ENCODE data around the gene DNHD1.
"Not testable (repeated sequence)": the region's sequence is repeated elsewhere in the genome, so short reads cannot be mapped to it uniquely, and the experiment has no call there.

Gene DNHD1

GRCh38 chr11:6486938-6487337 lies 10.1 kb upstream of the DNHD1 start:
- DNase-seq (ENCODE audit: low spot score in 2 of 2) (no peak), ATAC-seq (ENCODE audit: low read depth) (no peak)
- Mint-ChIP-seq H3K4me3 (no peak overlapping the region), H3K27me3 (no peaks in the 10 kb centered on the region), H3K9me3 (no peaks in the 10 kb centered on the region), H3K27ac (no peak overlapping the region), H3K4me1 (peaks cover 9% of the 10 kb centered on the region), H3K36me3 (peaks cover 13% of the 10 kb centered on the region)

DNA sequence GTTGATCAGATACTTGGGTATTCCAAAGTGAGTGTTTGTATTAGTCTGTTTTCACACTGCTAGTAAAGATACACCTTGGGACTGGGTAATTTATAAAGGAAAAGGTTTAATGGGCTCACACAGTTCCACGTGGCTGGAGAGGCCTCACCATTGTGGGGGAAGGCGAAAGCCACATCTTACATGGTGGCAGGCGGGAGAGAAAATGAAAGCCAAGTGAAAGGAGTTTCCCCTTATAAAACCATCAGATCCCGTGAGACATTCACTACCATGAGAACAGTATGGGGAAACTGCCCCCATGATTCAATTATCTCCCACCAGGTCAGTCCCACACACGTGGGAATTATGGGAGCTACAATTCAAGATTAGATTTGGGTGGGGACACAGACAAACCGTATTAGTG lies 8.7 kb upstream of the DNHD1 start:
- DNase-seq (ENCODE audit: low spot score in 2 of 2), result no peak
- Mint-ChIP-seq H3K27ac (peak overlapping the region; percentile 49), H3K27me3 (no peaks in the 10 kb centered on the region), H3K4me1 (peaks cover 7% of the 10 kb centered on the region), H3K9me3 (no peaks in the 10 kb centered on the region), H3K36me3 (peaks cover 11% of the 10 kb centered on the region), H3K4me3 (no peak overlapping the region)
- no peak for ATAC-seq (ENCODE audit: low read depth)

DNA sequence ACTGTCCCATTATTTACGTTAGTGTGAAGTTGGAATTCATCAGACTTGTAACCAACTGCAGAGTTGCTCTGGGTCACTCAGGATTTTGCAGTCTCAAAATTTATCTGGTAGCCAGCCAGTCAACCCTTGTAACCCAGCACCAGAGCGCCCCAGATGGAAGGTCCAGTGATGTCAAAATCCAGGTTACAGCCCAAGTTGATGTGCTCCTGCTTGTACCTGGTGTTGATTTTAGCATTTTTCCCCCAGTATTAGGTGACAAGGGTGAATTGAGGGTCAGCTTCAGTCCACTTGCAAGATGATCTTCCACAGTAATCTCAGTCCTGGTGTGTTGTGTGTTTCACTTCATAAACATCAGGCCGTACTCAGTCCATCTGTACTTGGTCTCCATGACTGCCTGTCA lies 8.3 kb upstream of the DNHD1 start:
- Mint-ChIP-seq H3K4me3 (no peak overlapping the region), H3K27ac (no peak overlapping the region), H3K27me3 (no peaks in the 10 kb centered on the region), H3K4me1 (peaks cover 7% of the 10 kb centered on the region), H3K36me3 (peaks cover 9% of the 10 kb centered on the region), H3K9me3 (no peaks in the 10 kb centered on the region)
- DNase-seq (ENCODE audit: low spot score in 2 of 2), result no peak
- no peak for ATAC-seq (ENCODE audit: low read depth)

DNA sequence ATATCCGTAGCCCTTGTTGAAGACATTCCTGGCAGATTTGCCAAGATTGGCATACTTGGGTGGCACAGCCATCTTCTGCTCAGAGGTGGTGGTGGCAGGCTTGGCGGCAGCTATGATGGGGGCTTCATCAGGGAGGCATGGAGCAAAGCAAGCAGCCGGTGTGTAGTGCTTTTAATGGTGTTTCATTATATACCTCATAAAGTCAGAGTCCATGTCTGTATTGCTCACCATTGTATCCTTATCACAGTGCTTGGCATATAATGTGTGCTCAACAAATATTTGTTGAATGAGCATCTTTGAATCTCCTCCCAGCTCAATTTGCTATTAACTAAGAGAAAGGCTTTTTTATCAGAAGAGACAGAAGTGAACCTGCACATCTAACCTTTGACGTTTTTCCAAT lies 7.8 kb upstream of the DNHD1 start:
- Mint-ChIP-seq H3K4me1 (peaks cover 11% of the 10 kb centered on the region), H3K9me3 (no peaks in the 10 kb centered on the region), H3K27ac (no peak overlapping the region), H3K36me3 (peaks cover 9% of the 10 kb centered on the region), H3K27me3 (no peaks in the 10 kb centered on the region), H3K4me3 (no peak overlapping the region)
- no peak for ATAC-seq (ENCODE audit: low read depth)
- no peak for DNase-seq (ENCODE audit: low spot score in 2 of 2)

DNA sequence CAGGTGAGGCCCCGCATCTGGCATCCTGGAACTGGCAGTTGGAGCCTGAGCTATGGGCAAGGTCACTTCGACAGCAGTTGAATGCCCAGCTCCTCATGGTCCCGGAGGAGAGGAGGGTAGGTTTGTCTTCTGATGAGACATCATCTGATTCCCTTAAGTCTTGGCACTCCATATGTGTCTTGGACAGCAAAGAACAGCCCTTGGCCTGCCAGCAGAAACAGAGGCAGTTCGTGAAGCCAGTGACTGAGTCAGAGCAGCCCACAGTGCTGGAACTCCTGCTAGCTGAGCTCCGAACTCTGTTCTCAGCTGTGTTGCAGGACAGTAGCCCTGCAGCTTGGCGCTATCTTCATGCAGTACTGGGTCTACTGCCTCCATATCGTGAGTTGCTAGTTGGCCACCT lies 1.0 kb downstream of the DNHD1 start:
- Mint-ChIP-seq H3K27ac (no peak overlapping the region), H3K36me3 (peaks cover 24% of the 10 kb centered on the region), H3K27me3 (no peaks in the 10 kb centered on the region), H3K4me3 (no peak overlapping the region), H3K9me3 (no peaks in the 10 kb centered on the region), H3K4me1 (peaks cover 20% of the 10 kb centered on the region)
- DNase-seq (ENCODE audit: low spot score in 2 of 2), result no peak
- no peak for ATAC-seq (ENCODE audit: low read depth)

DNA sequence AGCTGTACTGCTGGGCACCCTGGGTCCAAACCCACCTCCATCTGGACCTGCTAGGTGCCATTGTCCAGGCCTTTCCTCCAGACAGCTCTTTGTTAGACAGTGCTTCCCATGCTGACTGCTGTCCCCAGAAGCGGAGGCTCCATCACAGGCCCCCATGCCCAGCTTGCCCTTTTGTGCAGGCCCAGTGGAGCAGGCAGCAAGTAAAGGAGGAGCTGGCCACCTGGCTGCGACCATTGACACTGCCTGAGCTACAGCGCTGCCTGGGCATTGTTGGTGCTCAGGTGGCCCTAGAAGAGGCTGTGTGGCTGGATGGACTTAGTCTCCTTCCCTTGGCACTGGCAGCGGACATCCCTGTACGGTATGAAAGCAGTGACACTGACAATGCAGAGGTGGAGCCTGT lies 1.5 kb downstream of the DNHD1 start:
- Mint-ChIP-seq H3K27ac (no peak overlapping the region), H3K4me3 (no peak overlapping the region), H3K4me1 (peaks cover 18% of the 10 kb centered on the region), H3K36me3 (peaks cover 26% of the 10 kb centered on the region), H3K9me3 (no peaks in the 10 kb centered on the region), H3K27me3 (no peaks in the 10 kb centered on the region)
- DNase-seq (ENCODE audit: low spot score in 2 of 2) (no peak), ATAC-seq (ENCODE audit: low read depth) (no peak)

GRCh38 chr11:6502382-6502781 lies 5.3 kb downstream of the DNHD1 start:
- no peak for DNase-seq (ENCODE audit: low spot score in 2 of 2)
- Mint-ChIP-seq H3K27me3 (no peaks in the 10 kb centered on the region), H3K36me3 (peaks cover 20% of the 10 kb centered on the region), H3K9me3 (no peaks in the 10 kb centered on the region), H3K4me3 (no peak overlapping the region), H3K27ac (peak overlapping the region; percentile 26), H3K4me1 (peaks cover 6% of the 10 kb centered on the region)
- no peak for ATAC-seq (ENCODE audit: low read depth)

DNA sequence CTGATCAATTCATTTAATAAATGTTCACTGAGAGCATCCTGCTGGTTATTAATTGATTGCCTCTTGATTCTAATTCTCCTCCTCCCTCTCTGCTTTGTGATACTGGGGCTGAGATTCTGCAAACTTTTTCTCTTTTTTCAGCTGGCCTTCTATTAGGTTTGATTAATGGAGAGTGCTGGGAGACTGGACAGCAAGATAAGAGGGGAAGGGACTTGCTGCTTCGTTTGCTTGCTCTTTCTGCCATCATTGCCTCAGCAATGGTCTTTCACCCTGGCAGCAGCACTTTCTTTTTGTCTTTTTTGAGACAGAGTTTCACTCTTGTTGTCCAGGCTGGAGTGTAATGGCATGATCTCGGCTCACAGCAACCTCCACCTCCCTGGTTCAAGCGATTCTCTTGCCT lies 7.1 kb downstream of the DNHD1 start:
- Mint-ChIP-seq H3K27me3 (no peaks in the 10 kb centered on the region), H3K4me1 (peaks cover 6% of the 10 kb centered on the region), H3K4me3 (no peak overlapping the region), H3K36me3 (peaks cover 18% of the 10 kb centered on the region), H3K9me3 (no peaks in the 10 kb centered on the region), H3K27ac (no peak overlapping the region)
- ATAC-seq (ENCODE audit: low read depth), result no peak
- DNase-seq (ENCODE audit: low spot score in 2 of 2), result no peak

DNA sequence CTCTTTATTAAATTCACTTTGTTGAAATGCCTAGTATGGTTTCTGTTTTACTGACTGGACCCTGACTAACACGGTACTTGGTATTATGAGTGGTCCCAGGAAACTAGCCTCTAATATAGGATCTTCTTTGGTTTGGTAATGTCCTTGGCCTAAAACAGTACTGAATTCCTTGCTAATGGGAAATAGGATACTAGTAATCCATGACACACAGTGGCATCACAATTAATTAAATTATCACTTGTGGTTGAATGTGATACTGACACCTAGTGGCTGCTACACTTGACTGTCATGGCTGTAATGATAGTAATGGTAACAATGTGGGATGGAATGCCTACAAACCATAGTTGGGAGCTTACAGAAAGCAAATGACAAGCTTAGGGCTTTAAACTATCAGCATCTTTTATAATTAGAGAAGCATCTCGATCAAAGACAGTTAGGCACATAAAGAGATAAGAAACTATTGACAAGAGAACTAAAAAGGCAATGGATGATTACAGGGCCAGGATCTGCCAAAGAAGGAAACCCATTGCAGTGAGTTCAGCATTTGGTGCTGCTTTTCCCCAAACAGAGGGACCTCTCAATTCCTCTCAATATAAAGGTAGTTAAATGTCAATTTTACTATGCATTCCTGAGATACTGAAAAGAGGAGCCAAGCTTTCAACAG lies 8.6 kb downstream of the DNHD1 start:
- Mint-ChIP-seq H3K36me3 (peaks cover 18% of the 10 kb centered on the region), H3K4me1 (peaks cover 6% of the 10 kb centered on the region), H3K4me3 (no peak overlapping the region), H3K9me3 (no peaks in the 10 kb centered on the region), H3K27ac (peak overlapping the region; percentile 69), H3K27me3 (no peaks in the 10 kb centered on the region)
- ATAC-seq (ENCODE audit: low read depth) (peak; percentile 55), DNase-seq (ENCODE audit: low spot score in 2 of 2) (peak in 1 of 2 donors; percentile 23)

GRCh38 chr11:6516865-6517264 lies 19.8 kb downstream of the DNHD1 start:
- no peak overlapping the region for H3K27ac Mint-ChIP-seq
- peaks cover 3% of the 10 kb centered on the region for H3K9me3 Mint-ChIP-seq
- ATAC-seq (ENCODE audit: low read depth) (no peak), DNase-seq (ENCODE audit: low spot score in 2 of 2) (no peak)
- no peaks in the 10 kb centered on the region for H3K4me1 Mint-ChIP-seq
- H3K4me3 Mint-ChIP-seq, result no peak overlapping the region
- peaks cover 43% of the 10 kb centered on the region for H3K36me3 Mint-ChIP-seq
- no peaks in the 10 kb centered on the region for H3K27me3 Mint-ChIP-seq

DNA sequence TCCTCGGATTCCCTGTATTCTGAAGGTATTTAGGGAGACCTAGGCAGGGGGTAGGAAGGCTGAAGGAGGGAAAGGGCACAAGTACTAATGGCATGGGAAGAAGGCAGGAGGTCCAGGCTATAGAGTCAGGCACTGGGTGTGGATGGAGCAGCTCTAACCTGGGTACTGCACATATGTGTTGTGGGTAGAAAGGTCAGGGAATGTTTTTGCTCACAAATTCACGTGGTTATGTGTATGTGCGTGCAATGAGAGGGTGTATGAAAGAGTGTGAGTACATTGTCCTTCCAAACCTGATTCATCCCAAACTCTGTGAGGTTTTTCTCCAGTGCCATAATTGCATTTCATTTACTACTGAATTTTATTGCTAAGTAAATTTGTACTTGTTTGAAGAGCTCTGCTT lies 23.2 kb downstream of the DNHD1 start:
- H3K36me3 Mint-ChIP-seq, result peaks cover 37% of the 10 kb centered on the region
- ATAC-seq (ENCODE audit: low read depth), result no peak
- H3K27ac Mint-ChIP-seq, result no peak overlapping the region
- H3K27me3 Mint-ChIP-seq, result no peaks in the 10 kb centered on the region
- H3K4me3 Mint-ChIP-seq, result no peak overlapping the region
- DNase-seq (ENCODE audit: low spot score in 2 of 2), result no peak
- peaks cover 3% of the 10 kb centered on the region for H3K9me3 Mint-ChIP-seq
- H3K4me1 Mint-ChIP-seq, result no peaks in the 10 kb centered on the region

DNA sequence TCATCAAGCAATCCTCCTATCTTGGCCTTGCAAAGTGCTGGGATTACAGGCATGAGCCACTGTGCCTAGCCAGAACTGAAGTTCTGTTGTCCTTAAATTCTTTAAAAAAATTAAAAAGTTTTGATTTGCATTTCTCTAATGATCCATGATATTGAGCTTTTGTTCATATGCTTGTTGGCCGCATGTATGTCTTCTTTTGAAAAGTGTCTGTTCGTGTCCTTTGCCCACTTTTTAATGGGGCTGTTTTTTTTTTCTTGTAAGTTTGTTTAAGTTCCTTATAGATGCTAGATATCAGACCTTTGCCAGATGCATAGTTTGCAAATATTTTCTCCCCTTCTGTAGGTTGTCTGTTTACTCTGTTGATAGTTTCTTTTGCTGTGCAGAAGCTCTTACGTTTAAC lies 24.9 kb downstream of the DNHD1 start:
- H3K27me3 Mint-ChIP-seq; ATAC-seq (ENCODE audit: low read depth); H3K9me3 Mint-ChIP-seq; H3K27ac Mint-ChIP-seq; DNase-seq (ENCODE audit: low spot score in 2 of 2); H3K4me1 Mint-ChIP-seq; H3K4me3 Mint-ChIP-seq: not testable (repeated sequence)
- H3K36me3 Mint-ChIP-seq, result peaks cover 26% of the 10 kb centered on the region

GRCh38 chr11:6523253-6523652 lies 26.2 kb downstream of the DNHD1 start:
- peaks cover 24% of the 10 kb centered on the region for H3K36me3 Mint-ChIP-seq
- H3K27ac Mint-ChIP-seq, result no peak overlapping the region
- H3K4me1 Mint-ChIP-seq, result peaks cover 8% of the 10 kb centered on the region
- no peaks in the 10 kb centered on the region for H3K27me3 Mint-ChIP-seq
- DNase-seq (ENCODE audit: low spot score in 2 of 2) (no peak), ATAC-seq (ENCODE audit: low read depth) (no peak)
- no peaks in the 10 kb centered on the region for H3K9me3 Mint-ChIP-seq
- H3K4me3 Mint-ChIP-seq, result no peak overlapping the region

DNA sequence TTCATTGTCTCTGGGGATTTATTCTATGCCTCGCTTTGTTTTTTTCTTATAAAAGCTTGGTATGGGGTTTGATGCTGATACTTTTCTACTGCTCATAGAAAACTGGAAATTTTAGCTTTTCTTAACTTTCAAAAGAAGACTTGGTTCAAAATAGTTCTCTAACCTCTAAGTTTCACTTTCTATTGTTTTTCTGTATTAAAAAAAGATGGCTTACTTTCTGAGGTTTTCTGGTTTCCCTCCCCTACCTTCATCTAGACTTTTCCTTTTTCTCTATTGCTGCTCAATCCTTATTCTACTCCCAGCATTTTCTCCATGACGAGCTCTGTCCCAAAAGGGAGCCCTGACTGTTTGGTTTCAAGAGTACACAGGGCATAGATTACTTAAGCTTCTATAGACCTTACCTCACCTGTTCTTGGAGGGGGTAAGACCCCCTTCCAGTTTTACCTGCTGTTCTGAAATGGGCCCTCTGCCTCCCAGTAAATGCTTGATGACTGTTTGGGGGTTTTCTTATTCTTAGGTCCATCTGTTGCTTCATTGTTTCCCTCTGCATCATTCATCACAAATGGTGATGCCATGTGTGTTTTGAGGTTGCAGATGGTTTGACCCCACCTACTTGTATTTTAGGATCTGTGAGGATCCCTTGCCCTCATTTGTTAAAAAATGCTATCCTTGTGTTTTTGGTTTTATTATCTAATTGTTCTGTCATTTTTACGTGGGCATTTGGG lies 29.5 kb downstream of the DNHD1 start:
- Mint-ChIP-seq H3K4me1 (peaks cover 8% of the 10 kb centered on the region), H3K27ac (no peak overlapping the region), H3K4me3 (no peak overlapping the region), H3K36me3 (peaks cover 11% of the 10 kb centered on the region), H3K27me3 (no peaks in the 10 kb centered on the region), H3K9me3 (no peaks in the 10 kb centered on the region)
- ATAC-seq (ENCODE audit: low read depth) (no peak), DNase-seq (ENCODE audit: low spot score in 2 of 2) (no peak)

DNA sequence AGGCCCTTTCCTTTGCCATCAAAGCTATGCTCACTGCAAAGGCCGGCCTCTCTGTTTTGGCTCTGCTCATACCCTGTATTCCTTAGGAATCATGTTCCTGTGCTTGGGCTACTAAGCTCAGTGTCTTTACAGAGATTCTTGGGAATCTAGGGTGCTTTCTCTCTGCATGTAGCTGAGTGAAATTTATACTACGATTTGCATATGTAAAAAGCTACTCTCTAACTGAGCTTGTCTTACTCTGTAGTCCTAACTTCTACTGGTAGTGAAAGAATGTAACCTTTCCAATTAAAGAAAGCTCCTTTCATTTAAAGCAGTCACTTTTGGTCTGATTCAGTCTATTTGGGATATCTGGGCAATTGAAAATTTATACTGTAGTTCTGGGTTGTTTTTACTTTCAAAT lies 32.2 kb downstream of the DNHD1 start:
- H3K36me3 Mint-ChIP-seq, result peaks cover 12% of the 10 kb centered on the region
- H3K4me3 Mint-ChIP-seq, result no peak overlapping the region
- no peak for ATAC-seq (ENCODE audit: low read depth)
- H3K27me3 Mint-ChIP-seq, result no peaks in the 10 kb centered on the region
- DNase-seq (ENCODE audit: low spot score in 2 of 2), result no peak
- H3K27ac Mint-ChIP-seq, result no peak overlapping the region
- H3K9me3 Mint-ChIP-seq, result no peaks in the 10 kb centered on the region
- H3K4me1 Mint-ChIP-seq, result peaks cover 8% of the 10 kb centered on the region

Data from memory B cell (primary cell).